Activated naive CD4-positive, alpha-beta T cell treated with anti-CD3 and anti-CD28 coated beads for 36 hours (primary cell): ENCODE measurements around the gene SRGAP3. TPM values are rescaled to one million over a fixed set of nuclear protein-coding genes. Genes with fewer than 3 reads are reported as not detected.

ENCODE experiments used
- CTCF ChIA-PET: fragments of 350-600 bp; sonication (Branson Sonifier 250); formaldehyde crosslinking; loops from one replicate; lab custom pipeline; 2021; ENCODE audit warnings: antibody characterized with exemption; lab: Charles Lee
- DNase-seq: peaks from one replicate; pipeline ENCODE4 v3.0.0-alpha.2; 2020
- H3K27ac Mint-ChIP-seq: one replicate; pipeline ENCODE4 v1.8.0; 2021; ENCODE audit warnings: mild to moderate bottlenecking, mixed read lengths
- H3K27me3 Mint-ChIP-seq: one replicate; pipeline ENCODE4 v1.8.0; 2021; ENCODE audit warnings: low read depth, mixed read lengths
- H3K36me3 Mint-ChIP-seq: one replicate; pipeline ENCODE4 v1.8.0; 2021; ENCODE audit warnings: low read depth, mixed read lengths
- H3K4me1 Mint-ChIP-seq: one replicate; pipeline ENCODE4 v1.8.0; 2021; ENCODE audit warnings: low read depth, mixed read lengths
- H3K4me3 Mint-ChIP-seq: one replicate; pipeline ENCODE4 v1.8.0; 2021; ENCODE audit warnings: mild to moderate bottlenecking, moderate library complexity, mixed read lengths
- H3K9me3 Mint-ChIP-seq: one replicate; pipeline ENCODE4 v1.8.0; 2021; ENCODE audit warnings: mixed read lengths
- intact Hi-C: fragments of 100-400 bp; cut with micrococcal nuclease; formaldehyde crosslinking; loops from one replicate; pipeline ENCODE4 v1.15.1; 2023
- total RNA-seq, 2 experiments: library from RNA; stranded (reverse); gene quantifications; one replicate each; pipeline ENCODE4 v1.2.3, GENCODE V29; 2021

SRGAP3 gene
- total RNA-seq, 2 experiments from 2014 or later, result 2.4 to 2.5 TPM

- intact Hi-C loops, result no loop called here
- Mint-ChIP-seq H3K27me3 (no peaks in the 10 kb centered on the region), H3K4me1 (no peaks in the 10 kb centered on the region), H3K36me3 (no peaks in the 10 kb centered on the region), H3K9me3 (peaks cover 3% of the 10 kb centered on the region), H3K27ac (no peak overlapping the region), H3K4me3 (no peak overlapping the region)
- no peak for DNase-seq
- CTCF ChIA-PET, result interaction anchor here (1.4 kb wide), 1 partner anchor 22 kb away, joined by 5 read pairs; no protein-coding TSS in a partner anchor
These were observed 30.5 kb upstream of the SRGAP3 start for GRCh38 chr3:9279966-9280365.

GRCh38 chr3:9278498-9278897 lies 29.1 kb upstream of the SRGAP3 start:
- CTCF ChIA-PET, result interaction anchor here (0.9 kb wide), 1 partner anchor 24 kb away, joined by 3 read pairs; no protein-coding TSS in a partner anchor
- Mint-ChIP-seq H3K36me3 (peaks cover 1% of the 10 kb centered on the region), H3K4me1 (no peaks in the 10 kb centered on the region), H3K27ac (no peak overlapping the region), H3K9me3 (peaks cover 3% of the 10 kb centered on the region), H3K4me3 (no peak overlapping the region), H3K27me3 (peaks cover 2% of the 10 kb centered on the region)
- DNase-seq, result no peak
- intact Hi-C loops, result no loop called here

DNA sequence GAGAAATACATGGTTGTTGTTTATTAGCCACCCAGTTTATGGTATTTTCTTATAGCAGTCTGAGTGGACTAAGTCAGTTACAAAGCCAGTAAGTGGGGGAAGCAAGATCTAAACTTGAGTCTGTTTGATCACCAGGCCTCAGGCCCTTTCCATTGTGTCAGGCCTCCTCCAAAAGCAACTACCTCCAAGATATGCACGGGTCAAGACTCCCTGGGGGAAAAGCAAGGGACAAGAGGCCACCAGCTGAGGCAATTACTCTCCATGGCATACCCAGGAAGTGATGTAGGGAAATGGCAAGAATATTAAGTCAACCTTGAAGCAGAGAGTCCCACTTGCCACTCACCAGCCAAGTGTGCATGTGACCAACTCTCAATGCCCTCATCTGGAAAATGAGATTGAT lies 28.6 kb upstream of the SRGAP3 start:
- peaks cover 2% of the 10 kb centered on the region for H3K27me3 Mint-ChIP-seq
- CTCF ChIA-PET, result no interaction called here
- peaks cover 1% of the 10 kb centered on the region for H3K36me3 Mint-ChIP-seq
- H3K4me1 Mint-ChIP-seq, result no peaks in the 10 kb centered on the region
- peaks cover 3% of the 10 kb centered on the region for H3K9me3 Mint-ChIP-seq
- no peak for DNase-seq
- intact Hi-C loops, result no loop called here
- H3K27ac Mint-ChIP-seq, result no peak overlapping the region
- H3K4me3 Mint-ChIP-seq, result no peak overlapping the region

DNA sequence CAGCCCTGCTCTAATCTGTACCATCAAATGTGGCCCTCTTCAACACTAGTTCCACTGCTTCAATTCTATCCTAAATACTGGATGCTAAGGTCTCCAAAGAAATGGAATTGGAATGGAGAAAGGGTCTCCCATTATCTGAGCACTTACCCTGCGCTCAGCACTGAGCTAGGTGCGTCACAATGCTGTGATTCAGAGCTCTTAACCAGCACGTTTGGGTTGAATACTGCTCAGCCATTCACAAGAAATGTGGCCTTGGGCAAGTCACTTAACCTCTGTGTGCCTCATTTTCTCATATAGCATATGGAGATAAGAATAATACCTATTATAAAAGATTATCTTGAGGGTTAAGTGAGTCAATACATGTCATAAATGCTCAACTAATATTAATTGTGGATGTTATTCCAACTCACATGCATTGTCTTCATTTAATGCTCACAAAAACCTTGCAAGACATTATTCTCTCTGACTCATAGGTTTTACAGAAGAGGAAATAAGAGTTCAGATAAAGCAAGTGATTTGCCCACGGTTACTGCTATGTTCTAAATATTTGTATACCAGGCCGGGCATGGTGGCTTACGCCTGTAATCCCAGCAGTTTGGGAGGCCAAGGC lies 27.4 kb upstream of the SRGAP3 start:
- Mint-ChIP-seq H3K27ac (no peak overlapping the region), H3K9me3 (peaks cover 3% of the 10 kb centered on the region), H3K4me3 (no peak overlapping the region), H3K27me3 (peaks cover 2% of the 10 kb centered on the region), H3K36me3 (peaks cover 1% of the 10 kb centered on the region), H3K4me1 (no peaks in the 10 kb centered on the region)
- DNase-seq, result no peak
- CTCF ChIA-PET, result no interaction called here
- intact Hi-C loops, result no loop called here

DNA sequence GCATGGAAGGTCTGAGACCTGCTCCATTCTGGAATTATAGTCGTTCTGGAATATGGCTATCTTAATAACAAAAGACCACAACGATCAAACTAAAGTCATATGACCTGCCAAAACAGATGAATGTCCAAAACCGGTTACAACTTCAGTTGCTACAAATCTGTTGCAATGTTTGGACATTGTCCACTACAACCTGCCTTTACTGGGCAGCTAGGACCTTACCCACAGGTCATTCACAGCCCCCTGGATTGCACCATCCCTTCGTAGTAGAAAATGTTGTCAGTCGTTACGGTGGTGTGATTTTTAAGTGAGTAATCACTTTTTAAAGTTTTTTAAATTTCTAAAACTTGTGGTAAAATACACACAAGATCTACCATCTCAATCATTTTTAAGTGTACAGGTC lies 22.5 kb upstream of the SRGAP3 start:
- no peak for DNase-seq
- Mint-ChIP-seq H3K4me1 (no peaks in the 10 kb centered on the region), H3K9me3 (peaks cover 3% of the 10 kb centered on the region), H3K36me3 (peaks cover 1% of the 10 kb centered on the region), H3K4me3 (no peak overlapping the region), H3K27ac (no peak overlapping the region), H3K27me3 (peaks cover 2% of the 10 kb centered on the region)
- intact Hi-C loops, result no loop called here
- CTCF ChIA-PET, result no interaction called here

DNA sequence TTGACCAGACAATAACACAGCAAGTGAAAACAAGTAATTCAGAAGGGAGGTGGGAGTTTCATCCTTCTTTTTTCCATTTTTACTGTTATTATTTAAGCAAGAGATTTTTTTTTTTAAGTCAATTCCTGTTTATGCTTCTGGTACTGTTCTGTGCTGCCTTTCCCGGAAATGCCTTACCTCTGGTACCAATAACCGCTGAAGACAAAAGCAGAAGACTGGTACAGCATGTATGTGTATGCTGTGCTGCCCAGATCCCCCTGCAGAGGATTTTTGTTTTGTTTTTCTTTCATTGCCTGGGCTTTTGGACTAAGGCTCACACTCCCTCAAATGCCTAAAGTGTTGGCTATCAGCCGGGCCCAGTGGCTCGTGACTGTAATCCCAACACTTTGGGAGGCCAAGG lies 21.3 kb upstream of the SRGAP3 start:
- no peak for DNase-seq
- CTCF ChIA-PET, result no interaction called here
- H3K36me3 Mint-ChIP-seq, result peaks cover 1% of the 10 kb centered on the region
- H3K27ac Mint-ChIP-seq, result no peak overlapping the region
- no peak overlapping the region for H3K4me3 Mint-ChIP-seq
- H3K9me3 Mint-ChIP-seq, result peaks cover 5% of the 10 kb centered on the region
- no peaks in the 10 kb centered on the region for H3K4me1 Mint-ChIP-seq
- peaks cover 2% of the 10 kb centered on the region for H3K27me3 Mint-ChIP-seq
- intact Hi-C loops, result no loop called here

GRCh38 chr3:9266716-9267115 lies 17.3 kb upstream of the SRGAP3 start:
- Mint-ChIP-seq H3K4me1 (no peaks in the 10 kb centered on the region), H3K27me3 (no peaks in the 10 kb centered on the region), H3K9me3 (peaks cover 3% of the 10 kb centered on the region), H3K4me3 (no peak overlapping the region), H3K36me3 (no peaks in the 10 kb centered on the region), H3K27ac (no peak overlapping the region)
- no peak for DNase-seq
- CTCF ChIA-PET, result no interaction called here
- intact Hi-C loops, result no loop called here

GRCh38 chr3:9260305-9260704 lies 10.9 kb upstream of the SRGAP3 start:
- CTCF ChIA-PET, result interaction anchor here (1.2 kb wide), 1 partner anchor 10 kb away, joined by 3 read pairs; no protein-coding TSS in a partner anchor
- intact Hi-C loops, result no loop called here
- Mint-ChIP-seq H3K4me3 (no peak overlapping the region), H3K9me3 (peaks cover 5% of the 10 kb centered on the region), H3K4me1 (no peaks in the 10 kb centered on the region), H3K36me3 (no peaks in the 10 kb centered on the region), H3K27ac (no peak overlapping the region), H3K27me3 (no peaks in the 10 kb centered on the region)
- no peak for DNase-seq

DNA sequence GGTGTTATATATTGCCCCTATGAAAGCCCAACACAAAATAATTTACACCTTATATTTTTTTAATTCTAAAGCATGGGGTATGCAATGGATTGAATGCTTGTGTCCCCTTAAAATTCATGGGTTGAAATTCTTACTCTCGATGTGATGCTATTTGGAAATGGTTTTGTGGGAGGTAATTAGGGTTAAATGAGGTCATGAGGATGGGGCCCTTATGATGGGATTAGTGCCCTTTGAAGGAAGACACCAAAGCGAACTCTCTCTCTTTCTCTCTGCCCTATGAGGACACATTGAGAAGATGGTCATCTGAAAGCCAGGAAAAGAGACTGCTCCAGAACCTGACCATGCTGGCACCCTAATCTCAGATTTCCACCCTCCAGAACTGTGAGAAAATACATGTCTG lies 7.6 kb upstream of the SRGAP3 start:
- H3K4me1 Mint-ChIP-seq, result no peaks in the 10 kb centered on the region
- DNase-seq, result no peak
- no peak overlapping the region for H3K27ac Mint-ChIP-seq
- intact Hi-C loops, result no loop called here
- no peaks in the 10 kb centered on the region for H3K36me3 Mint-ChIP-seq
- no peaks in the 10 kb centered on the region for H3K27me3 Mint-ChIP-seq
- H3K9me3 Mint-ChIP-seq, result peaks cover 3% of the 10 kb centered on the region
- CTCF ChIA-PET, result interaction anchor here (1.2 kb wide), 1 partner anchor 45 kb away, joined by 5 read pairs; no protein-coding TSS in a partner anchor
- no peak overlapping the region for H3K4me3 Mint-ChIP-seq

DNA sequence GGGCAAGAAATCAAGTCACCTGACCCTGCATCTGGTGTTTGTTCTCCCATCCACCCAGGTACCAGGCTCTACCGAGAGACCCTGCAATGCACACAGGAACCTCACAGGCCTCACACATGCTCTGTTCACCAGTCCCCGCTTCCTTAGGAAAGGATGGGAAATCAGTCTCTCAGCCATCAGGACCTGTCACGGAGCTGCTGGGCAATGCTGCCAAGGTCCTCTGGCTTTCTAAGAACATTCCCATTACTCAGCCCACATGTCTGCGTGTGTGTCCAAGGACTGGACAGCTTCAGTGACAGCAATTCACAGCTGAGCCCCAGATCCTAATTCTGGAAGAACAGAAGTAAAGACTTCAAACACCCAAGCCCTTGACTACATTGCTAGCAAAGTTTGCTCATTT lies 6.5 kb upstream of the SRGAP3 start:
- Mint-ChIP-seq H3K4me3 (no peak overlapping the region), H3K36me3 (no peaks in the 10 kb centered on the region), H3K27me3 (no peaks in the 10 kb centered on the region), H3K9me3 (peaks cover 3% of the 10 kb centered on the region), H3K4me1 (no peaks in the 10 kb centered on the region), H3K27ac (no peak overlapping the region)
- DNase-seq, result no peak
- intact Hi-C loops, result no loop called here
- CTCF ChIA-PET, result no interaction called here

GRCh38 chr3:9254764-9255163 lies 5.3 kb upstream of the SRGAP3 start:
- Mint-ChIP-seq H3K4me1 (peaks cover 5% of the 10 kb centered on the region), H3K9me3 (peaks cover 3% of the 10 kb centered on the region), H3K36me3 (no peaks in the 10 kb centered on the region), H3K27ac (no peak overlapping the region), H3K27me3 (no peaks in the 10 kb centered on the region), H3K4me3 (no peak overlapping the region)
- DNase-seq, result no peak
- CTCF ChIA-PET, result no interaction called here
- intact Hi-C loops, result no loop called here

DNA sequence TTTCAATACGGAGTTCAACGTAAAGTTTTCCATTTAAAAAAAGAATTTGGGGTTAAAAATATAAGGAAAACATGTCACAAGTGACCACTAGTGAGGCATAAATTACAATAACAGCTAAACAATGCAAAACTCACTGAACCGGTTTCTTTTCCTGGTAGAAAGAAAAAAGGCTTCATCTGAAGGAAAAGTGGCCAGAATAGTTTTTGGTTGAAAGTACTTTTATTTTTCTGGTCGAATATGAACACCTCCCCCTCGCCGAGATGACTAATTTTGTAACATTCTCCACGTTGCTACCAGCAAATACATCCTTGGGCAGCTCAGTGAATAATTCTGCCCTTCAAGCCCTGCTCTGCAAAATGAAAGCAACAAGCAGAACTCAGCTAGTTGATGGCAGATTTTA lies 3.9 kb upstream of the SRGAP3 start:
- peaks cover 14% of the 10 kb centered on the region for H3K4me1 Mint-ChIP-seq
- CTCF ChIA-PET, result interaction anchor here (0.9 to 1.5 kb wide), 2 partner anchors 50 to 116 kb away, joined by 3 to 8 read pairs; no protein-coding TSS in a partner anchor
- no peaks in the 10 kb centered on the region for H3K36me3 Mint-ChIP-seq
- intact Hi-C loops, result no loop called here
- H3K9me3 Mint-ChIP-seq, result peaks cover 3% of the 10 kb centered on the region
- no peak overlapping the region for H3K4me3 Mint-ChIP-seq
- no peak overlapping the region for H3K27ac Mint-ChIP-seq
- H3K27me3 Mint-ChIP-seq, result no peaks in the 10 kb centered on the region
- no peak for DNase-seq

- no peaks in the 10 kb centered on the region for H3K36me3 Mint-ChIP-seq
- peaks cover 17% of the 10 kb centered on the region for H3K4me1 Mint-ChIP-seq
- no peak overlapping the region for H3K4me3 Mint-ChIP-seq
- DNase-seq, result no peak
- no peaks in the 10 kb centered on the region for H3K27me3 Mint-ChIP-seq
- no peaks in the 10 kb centered on the region for H3K9me3 Mint-ChIP-seq
- CTCF ChIA-PET, result interaction anchor here (0.6 to 3.9 kb wide), 3 partner anchors 9 to 282 kb away, joined by 3 to 27 read pairs (median 6); no protein-coding TSS in a partner anchor
- intact Hi-C loops, result no loop called here
- no peak overlapping the region for H3K27ac Mint-ChIP-seq
These were observed 1.8 kb upstream of the SRGAP3 start for GRCh38 chr3:9251055-9251786.
